T-helper 1 cell (primary cell): ENCODE data around the gene SUSD3.
A peak's percentile ranks its signal among the peaks of the same experiment; 100 is the strongest.
"Not testable (repeated sequence)": the region's sequence is repeated elsewhere in the genome, so short reads cannot be mapped to it uniquely, and the experiment has no call there.

ENCODE experiments used
- DNase-seq, 5 donors: peaks; one replicate each; pipeline ENCODE4 v3.0.0-alpha.2; 2012 to 2020

Gene SUSD3

DNA sequence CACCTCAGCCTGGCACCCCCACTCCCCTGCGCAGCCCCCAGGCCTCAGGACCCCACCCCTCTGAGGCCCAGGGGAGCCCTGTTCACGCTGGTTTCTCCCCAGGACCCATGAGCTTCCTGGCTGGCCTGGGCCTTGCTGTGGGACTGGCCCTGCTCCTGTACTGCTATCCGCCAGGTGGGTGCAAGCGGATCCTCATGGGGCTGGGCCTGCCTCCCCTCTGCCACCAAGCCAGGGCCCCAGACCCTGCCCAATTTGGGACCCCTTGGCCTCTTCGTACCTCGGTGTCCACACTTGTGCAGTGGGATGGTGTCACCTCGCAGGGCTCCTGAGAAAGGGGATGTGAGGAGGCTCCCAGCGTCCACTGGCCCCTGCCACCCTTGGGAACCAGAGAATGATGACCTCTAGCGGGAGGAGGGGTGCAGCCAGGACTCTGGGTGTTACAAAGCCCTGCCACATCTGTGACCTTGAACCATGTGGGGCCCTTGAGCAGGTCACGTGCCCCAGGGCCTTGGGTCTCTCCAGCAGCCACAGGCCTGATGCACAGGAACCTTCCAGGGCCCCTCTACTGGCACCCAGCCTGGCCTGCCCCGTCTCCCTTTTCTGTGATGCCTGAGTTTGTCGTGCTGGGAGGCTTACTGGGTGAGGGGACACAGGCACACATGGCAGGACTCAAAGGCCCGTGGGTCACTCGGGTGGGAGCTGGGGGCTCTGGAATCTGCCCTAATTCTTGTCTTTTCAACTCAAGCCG lies 53.8 kb downstream of the SUSD3 start:
- DNase-seq: no peak

DNA sequence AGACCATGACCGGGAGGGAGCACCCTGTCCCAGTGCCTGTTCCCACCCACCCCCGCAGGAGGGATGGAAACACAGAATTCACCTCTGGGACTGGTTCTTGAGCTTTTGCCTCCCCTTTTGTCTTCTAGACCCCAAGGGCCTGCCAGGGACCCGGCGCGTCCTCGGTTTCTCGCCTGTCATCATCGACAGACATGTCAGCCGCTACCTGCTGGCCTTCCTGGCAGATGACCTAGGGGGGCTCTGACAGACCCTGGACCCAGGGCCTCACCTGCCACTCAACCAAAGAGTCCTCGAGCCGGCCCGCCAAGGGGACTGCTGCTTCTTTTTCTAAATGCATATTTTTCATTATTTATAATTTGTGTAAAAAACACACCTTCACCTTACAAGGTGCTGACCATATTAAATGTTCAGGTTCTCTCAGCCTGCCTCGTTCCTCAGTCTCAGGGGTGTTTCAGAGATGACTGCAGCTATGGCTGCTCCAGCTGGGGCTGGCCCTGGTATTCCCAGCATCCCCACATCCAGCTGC lies 54.4 kb downstream of the SUSD3 start:
- DNase-seq: no peak

DNA sequence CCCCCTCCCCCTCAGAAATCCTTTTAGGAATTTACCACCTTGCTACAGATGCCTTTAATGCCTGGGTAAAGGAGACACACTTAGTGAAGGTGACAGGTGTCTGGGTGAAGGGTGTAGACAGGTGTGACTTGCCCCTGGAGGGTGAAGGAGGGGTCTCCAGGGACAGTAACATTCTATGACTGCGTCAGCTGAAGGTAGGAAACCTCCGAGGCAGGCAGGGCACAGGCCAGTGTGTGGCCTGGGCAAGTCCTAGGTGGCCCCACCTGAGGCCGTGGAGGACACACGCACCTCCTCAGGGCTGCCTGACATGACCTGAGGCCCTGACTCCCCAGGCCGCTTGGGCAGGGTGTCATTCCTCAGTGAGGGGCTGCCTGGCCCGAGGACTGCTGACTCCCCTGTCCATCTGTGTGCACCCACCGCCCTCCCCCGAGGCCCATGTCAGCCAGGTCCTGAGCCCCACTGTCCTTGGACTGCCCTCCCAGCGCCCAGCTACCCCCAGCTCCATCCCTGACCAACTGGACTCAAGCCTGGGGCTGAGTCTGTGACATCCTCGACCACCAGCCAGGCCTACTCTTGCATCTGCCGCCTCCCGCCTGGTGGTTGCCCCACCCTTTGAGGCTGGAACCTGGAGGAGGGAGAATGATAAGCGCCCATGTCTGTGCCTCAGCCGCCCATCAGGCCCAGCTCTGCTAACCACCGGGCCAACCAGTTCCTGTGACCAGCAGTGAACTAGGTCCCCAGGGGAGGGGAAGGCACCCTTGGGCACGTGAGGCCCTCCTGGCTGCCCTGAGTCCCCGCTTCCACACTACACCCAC lies 55.9 kb downstream of the SUSD3 start:
- DNase-seq: no peak

DNA sequence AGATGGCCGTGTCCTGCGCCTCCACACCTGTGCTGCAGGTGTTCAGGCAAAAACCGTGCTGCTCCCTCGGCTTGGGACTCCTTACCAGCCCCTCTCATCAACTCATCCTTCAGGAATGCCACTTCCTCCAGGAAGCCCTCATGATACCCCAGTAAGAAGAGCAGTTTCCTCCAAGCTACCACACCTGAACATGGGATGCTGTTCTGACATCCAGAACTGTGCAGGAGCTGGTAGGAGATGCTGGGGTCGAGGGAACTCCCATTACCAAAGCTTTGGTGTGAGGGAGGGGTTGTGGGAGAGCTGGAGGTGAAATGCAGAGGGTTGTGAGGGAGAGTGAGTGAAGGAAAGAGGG lies 56.5 kb downstream of the SUSD3 start:
- DNase-seq: no peak

DNA sequence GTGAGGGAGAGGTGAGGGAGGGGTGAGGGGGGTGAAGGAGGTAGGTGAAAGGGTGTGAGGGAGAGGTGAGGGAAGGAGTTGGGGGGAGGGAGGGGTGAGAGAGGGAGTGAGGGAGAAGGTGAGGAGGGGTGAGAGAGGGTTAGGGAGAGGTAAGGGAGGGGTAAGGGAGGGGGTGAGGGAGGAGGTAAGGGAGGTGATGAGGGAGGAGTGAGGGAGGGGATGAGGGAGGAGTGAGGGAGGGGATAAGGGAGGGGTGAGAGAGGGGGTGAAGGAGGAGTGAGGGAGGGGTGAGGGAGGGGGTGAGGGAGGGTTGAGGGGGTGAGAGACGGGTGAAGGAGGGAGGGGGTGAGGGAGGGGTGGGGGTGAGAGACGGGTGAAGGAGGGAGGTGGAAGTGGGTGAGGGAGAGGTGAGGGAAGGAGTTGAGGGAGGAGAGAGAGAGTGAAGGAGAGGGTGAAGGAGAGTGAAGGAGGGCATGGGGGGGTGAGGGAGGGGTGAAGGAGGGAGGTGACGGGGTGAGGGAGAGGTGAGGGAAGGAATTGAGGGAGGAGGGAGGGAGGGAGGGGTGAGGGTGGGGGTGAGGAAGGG lies 57.1 kb downstream of the SUSD3 start:
- DNase-seq: no peak

DNA sequence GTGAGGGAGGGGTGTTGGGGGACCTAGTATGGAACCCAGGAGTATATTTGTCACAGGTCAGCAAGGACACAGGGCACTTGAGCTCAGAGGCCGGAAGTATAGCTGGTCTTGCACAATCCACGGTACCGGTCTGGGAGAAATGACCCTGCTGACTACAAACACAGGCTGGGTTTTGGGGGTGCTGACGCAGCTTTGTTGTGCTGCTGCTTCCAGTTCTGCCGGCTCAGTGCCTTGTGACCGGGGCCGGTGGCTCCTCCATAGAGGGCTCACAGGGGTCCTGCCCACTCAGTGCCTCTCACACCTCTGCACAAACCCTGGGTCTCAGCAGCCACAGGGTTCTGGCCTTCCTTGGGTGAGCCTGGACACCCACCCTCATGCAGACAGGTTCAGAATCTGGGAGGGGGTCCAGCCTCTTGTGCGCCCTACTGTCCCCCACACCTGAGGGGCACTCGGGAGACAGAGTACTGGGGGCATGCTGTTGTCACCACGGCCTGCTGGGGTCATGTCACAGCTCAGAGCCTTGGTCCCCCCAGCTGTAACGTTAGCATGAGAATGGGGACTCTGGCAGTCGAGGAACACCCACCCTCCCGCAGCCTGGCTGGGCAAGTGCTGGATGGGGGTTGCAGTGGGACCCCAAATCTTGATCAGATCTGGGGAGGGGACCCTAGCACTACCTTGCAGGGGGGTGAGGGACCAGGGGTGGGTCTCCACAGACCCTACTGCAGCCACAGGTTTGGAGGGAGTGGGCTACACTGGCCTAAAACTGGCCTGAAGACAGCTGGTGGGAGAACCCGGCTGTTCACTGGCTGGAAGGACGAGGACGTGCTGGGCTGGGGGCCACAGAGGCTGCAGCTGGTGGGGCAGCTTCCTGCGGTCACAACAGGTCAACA lies 57.8 kb downstream of the SUSD3 start:
- no peak for DNase-seq

DNA sequence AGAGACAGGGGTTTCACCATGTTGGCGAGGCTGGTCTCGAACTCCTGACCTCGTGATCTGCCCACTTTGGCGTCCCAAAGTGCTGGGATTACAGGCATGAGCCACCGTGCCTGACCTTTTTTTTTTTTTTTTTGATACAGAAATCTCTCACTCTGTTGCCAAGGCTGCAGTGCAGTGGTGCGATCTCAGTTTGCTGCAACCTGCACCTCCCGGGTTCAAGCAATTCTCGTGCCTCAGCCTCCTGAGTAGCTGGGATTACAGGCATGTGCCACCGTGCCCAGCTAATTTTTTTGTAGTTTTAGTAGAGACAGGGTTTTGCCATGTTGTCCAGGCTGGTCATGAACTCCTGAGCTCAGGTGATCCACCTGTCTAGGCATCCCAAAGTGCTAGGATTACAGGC lies 59.0 kb downstream of the SUSD3 start:
- not testable (repeated sequence) for DNase-seq

DNA sequence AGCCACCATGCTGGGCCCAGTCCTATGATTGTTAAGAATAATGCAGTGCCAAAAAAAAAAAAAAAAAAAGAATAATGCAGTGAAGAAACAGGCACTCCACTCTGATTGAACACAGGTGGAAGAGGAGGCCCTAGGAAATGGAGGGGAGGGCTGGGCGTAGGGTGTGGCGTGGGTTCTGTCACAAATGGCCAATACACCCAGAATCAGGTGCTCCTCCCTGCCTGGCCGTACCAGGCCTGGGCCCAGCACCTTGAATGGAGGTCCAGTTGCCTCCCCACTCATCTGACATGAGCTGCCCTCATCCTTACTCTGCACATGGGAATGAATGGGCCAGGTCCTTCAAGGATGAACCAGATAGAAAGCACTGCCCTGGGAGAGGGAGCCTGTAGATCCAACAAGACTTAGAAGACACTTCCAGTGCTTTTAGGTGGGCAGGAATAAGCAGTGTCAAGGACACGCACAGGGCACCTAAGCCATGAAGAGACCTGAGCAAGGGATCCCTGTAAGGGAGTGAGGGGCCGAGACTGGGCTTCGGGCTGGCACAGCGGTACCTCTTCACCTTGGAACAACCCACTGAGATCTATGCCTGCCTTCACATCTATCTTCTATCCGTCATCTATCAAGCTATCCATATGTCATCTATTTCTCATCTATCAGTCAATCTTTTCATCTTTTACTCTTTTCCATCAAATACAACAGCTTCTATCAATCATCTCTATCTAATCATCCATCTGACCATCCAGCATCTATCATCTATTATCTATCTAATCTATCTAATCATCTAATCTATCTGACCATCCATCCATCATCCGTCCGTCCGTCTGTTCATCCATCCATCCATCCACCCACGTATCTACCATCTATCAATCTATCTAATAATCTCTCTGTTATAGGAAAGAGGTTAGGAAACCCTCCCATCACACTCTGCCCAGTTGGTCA lies 59.7 kb downstream of the SUSD3 start:
- no peak for DNase-seq

DNA sequence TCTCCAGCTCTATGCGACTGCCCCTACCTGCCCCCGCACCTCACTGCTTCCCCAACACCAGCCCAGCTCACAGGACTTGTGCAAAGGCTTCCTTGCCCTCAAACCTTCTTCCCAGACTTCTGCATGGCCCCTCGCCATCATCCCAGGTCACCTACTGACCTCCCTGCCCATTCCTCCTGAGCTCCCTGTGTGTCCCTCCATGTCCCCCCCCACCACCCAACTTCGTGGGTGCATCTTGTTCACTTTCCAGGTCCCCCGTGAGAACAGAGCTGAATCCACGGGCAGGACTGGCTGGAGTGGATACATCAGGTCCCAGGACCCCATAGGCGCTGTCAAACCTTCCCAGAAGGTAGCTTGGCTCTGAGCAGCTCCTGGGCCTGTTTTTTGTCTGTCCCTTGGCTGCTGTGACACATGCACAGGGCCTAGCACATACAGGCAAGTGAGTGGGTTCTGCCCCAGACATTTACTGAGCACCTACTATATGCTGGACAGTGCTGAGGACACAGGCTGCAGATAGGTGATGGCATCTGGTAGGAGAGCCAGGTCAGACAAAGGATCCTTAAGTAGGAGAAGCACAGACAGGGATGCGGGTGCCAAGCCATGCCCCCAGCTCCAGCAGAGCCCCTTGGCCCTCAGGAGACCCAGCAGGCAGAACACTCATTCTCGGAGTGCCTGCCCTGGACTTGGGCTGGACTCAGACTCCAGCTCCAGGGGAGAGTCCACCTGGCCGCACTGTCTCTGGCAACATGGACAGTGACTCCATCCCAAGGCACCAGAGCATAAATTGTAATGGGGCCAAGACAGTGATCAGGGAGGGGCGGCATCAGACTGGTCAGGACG lies 60.6 kb downstream of the SUSD3 start:
- DNase-seq: peak in 1 of 5 donors; percentile 2

DNA sequence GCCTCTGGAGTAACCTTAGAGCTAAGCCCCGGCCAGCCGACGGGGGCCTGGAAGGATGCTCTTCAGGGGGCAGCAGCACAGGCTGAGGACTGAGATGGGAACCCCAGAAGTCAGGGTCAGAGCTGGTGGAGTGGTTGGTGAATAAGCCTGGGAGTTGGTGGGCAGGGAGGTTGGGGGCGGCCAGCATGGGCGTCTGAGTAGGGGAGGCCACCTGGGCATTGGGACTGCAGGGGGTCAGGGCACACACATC lies 61.1 kb downstream of the SUSD3 start:
- DNase-seq: peak in 1 of 5 donors; percentile 0

DNA sequence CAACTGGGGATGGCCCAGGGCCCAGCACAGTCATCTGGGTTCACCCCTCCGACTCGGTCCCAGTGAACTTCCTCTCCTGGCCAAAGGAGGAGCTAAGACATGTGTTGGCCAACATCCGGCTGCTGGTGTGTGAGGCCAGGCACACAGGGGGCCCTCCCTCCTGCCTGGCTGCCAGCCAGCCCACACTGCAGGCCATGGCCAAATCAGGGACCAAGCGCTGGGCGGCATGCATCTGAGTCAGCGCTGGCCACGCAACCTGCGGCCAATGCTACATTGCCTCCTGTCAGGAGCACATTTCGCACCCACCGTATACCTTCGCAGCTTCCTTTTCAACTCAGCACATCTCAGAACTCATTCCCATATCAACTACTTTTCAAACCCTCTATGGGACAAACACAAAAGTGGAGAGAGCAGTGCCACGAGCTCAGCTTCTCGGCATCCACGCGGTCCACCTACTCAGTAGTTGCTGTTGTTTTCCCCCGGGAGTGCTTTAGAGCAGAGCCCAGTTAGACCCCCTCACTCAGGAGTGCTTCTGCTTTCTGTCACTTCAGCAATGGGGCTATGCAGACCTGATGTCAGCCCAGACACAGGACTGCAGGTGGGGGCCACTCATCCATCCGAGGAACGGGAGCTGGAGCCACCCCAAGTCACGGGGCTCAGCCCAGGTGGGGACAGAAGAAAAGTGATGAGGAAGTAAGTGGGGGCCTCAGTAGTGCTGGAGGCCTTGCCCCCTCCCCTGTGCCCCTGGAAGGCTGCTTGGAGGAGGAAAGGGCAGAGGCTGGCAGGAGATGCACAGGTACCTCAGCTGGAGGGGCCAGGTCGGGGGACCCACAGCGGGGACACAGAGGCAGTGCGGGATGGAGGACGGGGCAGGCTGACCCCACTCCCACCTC lies 61.7 kb downstream of the SUSD3 start:
- peak in 2 of 5 donors; percentile 5 to 55 for DNase-seq

DNA sequence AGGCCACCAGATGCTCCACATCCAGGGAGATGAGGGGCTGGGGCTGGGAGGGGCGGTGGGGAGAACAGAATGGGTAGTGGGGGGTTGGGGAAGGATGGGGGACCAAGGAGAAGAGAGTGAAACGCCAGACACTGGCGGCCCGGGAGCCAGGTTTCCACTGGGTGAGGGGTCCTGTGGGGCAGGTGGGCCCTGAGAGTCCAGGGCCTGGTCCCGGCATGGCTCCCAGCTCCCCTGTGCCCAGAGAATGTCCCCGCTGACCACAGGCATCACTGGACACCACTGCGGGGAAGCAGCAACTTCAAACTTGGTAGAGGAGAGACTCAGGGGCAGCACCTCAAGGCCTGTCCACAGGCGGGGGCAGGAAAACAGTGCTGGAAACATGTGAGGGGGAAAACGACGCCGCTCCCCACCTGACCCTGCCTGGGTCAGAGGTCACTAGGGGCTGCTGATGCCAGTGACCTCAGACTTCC lies 62.4 kb downstream of the SUSD3 start:
- DNase-seq: no peak

DNA sequence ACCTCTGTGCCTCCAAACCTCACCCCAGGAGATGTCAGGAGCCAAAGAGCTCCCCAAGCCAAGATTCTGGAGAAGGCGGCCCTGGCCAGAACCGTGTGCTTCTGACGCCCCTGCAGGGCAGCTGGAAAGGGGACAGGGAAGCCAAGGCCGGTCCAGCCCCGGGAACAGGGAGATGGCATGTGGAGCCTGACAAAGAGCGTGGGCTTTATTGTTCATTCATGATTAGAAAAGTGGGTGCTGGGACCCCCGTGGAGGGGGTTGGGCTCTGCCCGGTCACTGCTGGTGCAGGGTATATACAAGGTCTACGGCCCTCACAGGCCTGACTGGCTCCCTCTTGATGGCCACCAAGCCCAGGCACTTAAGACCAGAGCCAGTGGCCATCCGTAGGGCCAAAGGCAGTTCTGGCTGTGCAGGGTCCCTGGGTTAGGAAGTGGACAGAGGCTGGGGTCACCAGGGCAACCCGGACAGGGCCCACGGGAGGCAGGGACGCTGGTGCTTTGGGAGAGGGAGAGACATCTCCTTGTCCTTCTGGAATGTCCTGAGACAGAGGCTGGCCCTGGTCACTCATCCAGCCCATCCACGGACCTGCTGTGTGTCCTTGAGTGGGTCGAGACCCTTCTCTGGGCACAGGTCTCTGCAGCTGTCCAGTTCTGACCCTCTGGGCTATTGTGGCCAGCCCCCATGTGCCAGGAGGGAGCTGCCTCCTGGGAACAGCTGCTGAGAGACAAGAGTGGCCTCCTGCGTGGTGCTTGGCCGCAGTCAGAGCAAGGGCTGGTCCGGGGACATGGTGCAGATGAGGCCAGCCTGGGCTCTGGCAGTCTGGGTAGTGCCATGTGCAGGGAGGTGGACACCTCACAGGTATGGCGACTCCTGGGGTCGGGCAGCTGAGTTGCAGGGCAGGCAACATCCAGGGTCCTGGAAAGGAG lies 63.1 kb downstream of the SUSD3 start:
- DNase-seq: no peak

DNA sequence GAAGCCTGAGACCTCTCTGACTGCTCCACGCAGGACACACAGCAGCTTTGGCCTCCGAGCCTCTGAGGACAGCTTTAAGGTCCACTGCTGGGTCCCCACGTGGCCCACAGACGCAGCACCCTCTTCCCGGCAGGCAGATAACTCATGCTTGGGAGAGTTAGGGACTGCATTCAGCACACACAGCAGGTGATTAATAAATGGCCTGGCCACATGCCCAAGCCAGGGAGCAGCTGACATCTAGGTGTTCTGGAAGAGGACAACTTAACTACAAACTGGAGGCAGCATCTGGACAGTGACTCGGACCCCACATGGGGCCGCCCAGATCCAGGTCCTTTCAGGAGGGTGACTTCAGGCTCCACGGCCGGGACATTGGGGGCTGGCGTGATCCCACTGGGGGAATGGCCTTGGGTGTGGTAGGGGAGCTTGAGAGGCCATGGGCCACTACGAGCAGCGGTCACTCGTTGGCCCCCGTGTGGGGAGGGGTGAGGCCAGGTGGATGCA lies 64.3 kb downstream of the SUSD3 start:
- DNase-seq: no peak

DNA sequence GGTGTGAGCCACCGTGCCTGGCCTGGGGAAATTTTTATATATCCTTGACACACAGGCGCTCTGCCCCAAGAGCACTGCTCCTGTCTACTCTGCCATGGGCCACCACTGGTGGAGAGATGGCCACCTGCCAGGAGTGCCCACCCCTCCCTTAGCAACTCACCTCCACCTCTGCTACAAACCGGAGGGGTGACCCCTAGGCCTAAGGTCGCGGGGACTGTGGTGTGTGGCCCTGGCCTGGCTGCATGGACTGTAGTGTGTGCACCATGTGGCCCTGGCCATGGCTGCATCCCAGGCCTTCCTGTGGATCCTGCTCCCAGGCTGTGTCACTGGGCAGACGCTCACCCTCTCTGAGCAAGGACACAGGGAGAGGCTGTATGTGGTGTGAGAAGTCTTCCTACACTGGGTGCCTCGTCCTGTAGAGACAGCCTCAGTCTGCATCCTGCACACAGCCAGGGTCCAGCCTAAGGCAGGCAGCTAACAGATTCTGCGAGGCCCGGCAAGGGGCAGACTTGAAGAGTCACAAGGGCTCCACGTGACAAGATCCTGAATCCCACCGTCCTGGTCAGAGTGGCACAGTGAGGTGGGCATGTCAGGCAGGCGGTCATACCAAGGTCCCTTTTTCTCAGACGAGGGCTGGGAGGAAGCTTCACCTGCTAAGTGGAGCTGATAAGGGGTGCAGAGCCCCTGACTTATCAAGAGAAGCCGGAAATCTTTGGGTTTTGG lies 65.2 kb downstream of the SUSD3 start:
- DNase-seq: peak in 1 of 5 donors; percentile 5

DNA sequence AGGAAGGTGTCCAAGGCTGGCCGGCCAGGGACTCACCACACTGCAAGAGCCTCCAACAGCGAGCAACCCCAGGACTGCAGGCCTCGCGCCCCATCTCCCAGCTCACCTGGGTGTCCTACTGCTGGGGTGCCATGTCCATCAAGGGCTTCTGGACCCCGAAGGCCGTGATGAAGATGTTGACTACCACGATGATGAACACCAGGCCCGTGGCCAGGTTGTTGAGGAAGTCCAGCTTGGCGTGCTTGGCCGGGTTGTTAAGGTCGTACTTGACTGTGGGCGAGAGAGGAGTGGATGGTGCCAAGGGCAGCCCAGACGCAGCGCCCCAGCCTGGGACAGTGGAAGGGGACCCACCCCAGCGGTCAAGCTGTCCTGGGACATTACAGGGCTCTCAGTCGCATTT lies 66.3 kb downstream of the SUSD3 start:
- DNase-seq: no peak

DNA sequence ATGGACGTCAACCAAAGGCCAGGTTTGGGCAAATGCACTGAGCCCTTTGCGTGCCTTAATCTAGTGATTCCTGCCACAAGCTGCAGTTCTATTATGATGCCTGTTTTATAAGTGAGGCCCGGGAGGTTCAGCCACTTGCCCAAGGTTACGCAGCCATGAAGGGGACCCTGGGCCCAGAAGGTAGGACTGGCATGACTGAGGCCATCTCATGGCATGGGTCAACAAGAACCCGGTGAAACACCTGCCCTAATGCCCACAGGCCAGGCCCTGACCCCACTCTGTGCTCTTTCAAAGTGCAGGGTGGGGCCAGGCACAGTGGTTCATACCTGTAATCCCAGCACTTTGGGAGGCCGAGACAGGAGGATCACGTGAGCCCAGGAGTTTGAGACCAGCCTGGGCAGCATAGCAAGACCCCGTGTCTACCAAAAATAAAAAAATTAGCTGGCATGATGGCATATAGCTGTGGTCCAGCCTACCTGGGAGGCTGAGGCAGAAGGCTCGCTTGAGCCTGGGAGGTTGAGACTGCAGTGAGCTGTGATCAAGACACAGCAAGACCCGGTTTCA lies 66.9 kb downstream of the SUSD3 start:
- DNase-seq: no peak
